ENCODE results near the gene MAP4K5.
"Not testable (repeated sequence)": the region's sequence is repeated elsewhere in the genome, so short reads cannot be mapped to it uniquely, and the experiment has no call there.

MAP4K5 gene

GRCh38 chr14:50531595-50532501 is 521 bp downstream of the MAP4K5 start:
- DNase-seq, result peak; percentile 74

GRCh38 chr14:50530794-50531365 is 1.5 kb downstream of the MAP4K5 start:
- no peak for DNase-seq

GRCh38 chr14:50530358-50530757 is 2.0 kb downstream of the MAP4K5 start:
- DNase-seq, result no peak

DNA sequence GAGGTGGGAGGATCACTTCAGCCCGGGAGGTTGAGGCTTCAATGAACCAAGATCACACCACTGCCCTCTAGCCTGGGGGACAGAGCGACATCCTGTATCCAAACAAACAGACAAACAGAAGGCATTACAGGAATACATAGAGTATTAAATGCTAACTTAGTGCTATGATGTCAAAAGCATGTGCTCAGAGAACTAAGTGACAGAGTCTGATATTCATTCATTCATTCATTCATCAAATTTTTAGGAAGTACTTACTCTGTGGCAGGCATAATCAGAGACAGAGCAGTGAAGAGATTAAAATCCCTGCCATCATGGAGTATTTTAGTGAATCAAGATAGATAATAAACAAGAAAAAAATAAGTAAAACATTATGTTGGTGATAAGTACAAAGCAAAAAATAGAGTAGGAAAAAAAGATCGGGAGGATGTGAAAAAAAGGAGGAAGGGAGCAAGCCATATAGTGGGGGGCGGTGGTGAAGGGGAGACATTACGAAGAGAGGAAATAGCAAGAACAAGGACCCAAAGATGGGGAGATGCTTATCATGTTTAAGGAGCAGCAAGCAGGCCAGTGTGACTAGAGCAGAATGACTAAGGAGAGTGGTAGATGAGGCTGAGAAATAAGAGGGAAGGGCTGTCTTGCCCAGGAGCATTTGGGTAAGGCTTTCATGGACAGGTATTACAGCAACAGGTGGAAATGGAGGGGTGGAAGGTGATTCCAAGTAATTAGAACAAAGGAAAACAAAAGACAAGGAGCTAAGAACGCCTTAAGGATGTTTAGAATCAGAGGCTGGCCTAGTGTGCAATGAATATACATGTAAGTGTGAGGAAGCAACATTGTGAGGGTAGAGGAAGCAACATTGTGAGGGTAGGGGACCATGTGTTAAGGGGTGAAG is 2.8 kb downstream of the MAP4K5 start:
- no peak for DNase-seq

- no peak for DNase-seq
Observed at GRCh38 chr14:50528000-50528399, 4.4 kb downstream of the MAP4K5 start.

GRCh38 chr14:50524731-50525515 is 7.4 kb downstream of the MAP4K5 start:
- DNase-seq, result no peak

GRCh38 chr14:50524060-50524459 is 8.3 kb downstream of the MAP4K5 start:
- DNase-seq, result no peak

DNA sequence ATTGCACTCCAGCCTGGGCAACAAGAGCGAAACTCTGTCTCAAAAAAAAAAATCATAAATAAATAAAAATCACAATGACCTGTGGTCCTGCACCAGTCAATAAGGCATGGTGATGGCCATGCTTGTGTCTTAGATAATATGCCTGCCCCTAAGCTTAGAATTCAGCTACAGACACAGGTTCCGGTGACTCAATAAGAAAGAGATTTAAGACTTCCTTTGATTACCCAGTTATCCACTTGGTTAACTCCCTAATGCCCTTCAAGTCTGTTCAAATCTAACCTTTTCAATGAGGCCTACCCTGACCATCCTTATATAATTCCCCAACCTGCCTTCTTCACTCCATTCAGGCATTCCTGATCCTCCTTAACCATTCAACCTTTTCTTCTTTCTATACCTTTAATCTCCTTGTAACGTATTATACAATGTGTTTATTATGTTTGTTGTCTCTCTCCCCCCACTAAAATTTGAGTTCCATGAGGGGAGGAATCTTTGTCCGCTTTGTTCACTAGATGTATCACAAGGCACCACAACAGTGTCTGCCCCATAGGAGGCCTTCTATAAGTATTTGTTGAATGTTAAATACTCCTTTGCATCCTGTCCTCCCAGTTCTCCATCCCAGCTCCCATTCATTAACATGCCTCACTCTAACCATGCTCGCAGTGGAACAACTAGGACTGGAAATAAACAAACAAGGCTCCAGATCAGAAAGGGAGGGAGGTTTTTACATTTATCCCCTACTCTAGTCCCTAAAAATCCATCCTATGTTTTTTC is 8.9 kb downstream of the MAP4K5 start:
- DNase-seq, result no peak

GRCh38 chr14:50521912-50522341 is 10.4 kb downstream of the MAP4K5 start:
- no peak for DNase-seq

GRCh38 chr14:50520947-50521815 is 11.2 kb downstream of the MAP4K5 start:
- DNase-seq, result no peak

- no peak for DNase-seq
Observed at GRCh38 chr14:50516091-50516490, 16.3 kb downstream of the MAP4K5 start.

DNA sequence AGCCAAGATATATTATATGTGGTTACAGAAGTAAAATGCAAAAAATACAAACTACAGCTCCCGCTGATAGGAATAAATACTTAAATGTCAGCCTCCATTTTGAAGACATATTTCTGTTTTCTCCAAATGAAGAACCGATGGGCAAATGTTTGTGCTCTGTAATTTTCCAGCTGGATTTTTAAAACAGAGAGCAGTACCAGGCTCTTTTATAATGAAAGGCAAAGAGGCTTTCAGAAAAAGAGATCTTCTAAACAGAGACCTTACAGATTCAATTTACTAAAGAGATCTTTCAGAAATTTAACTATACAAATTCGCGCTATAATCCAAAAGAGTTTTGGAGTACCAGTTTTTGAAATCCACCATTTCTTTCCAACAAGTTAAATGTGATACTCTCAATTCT is 19.9 kb downstream of the MAP4K5 start:
- no peak for DNase-seq

DNA sequence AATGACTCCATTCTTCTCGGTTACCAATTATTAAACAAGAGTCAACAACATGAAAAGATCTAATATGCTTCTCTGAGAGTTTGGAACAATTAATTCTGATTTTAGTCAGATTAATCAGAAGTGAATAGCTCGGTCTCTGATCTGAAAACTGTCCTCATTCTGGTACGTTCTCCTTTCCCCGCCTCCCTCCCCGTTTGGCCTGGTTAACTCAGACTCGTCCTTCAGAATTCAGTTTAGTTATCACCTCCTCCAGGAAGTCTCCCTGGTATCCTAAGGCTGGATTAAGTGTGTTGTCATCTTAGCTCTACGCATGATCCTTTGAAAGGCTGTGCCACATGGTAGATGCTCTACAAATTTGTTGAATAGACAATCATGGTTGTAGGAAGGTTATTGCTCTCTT is 22.2 kb downstream of the MAP4K5 start:
- no peak for DNase-seq

GRCh38 chr14:50507078-50507477 is 25.3 kb downstream of the MAP4K5 start:
- DNase-seq, result not testable (repeated sequence)

GRCh38 chr14:50501642-50502041 is 30.7 kb downstream of the MAP4K5 start:
- no peak for DNase-seq

DNA sequence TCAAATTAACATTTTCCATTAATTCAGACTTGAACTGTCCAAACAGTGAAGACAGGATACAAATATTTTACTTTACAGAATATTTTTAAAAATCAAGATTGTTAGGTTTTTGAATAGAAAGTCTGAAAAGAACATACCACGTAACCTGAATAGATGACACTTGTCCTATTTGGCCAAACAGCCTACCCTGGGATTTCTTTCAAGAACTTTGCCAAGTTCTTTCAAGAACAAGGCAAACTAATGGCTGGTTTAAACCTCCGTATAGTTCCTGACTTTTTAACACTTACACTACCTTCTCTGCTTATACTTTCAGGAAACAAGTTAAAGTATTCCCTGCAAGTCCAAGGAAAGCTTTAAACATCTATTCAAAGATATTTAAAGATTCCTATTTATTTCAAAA is 35.0 kb downstream of the MAP4K5 start:
- no peak for DNase-seq

GRCh38 chr14:50489851-50490250 is 42.5 kb downstream of the MAP4K5 start:
- DNase-seq, result no peak

DNA sequence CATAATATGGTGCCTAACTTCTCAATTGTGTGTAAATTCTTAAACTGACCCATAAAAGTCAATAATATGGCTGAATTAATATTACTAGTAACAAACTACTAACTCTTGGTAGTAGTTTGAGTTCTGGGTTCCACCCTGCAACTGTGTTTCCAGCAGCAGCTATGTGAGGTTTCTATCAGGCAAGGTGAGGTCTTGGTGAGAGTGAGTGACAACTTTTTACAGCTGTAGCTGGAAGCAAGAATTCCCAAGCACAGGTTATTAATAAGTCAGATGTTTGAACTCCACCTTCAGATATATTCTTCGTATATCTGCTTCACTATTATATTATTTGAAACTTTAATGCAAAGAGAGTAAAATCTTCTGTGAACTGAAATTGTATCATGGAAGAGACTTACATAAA is 43.8 kb downstream of the MAP4K5 start:
- no peak for DNase-seq

DNA sequence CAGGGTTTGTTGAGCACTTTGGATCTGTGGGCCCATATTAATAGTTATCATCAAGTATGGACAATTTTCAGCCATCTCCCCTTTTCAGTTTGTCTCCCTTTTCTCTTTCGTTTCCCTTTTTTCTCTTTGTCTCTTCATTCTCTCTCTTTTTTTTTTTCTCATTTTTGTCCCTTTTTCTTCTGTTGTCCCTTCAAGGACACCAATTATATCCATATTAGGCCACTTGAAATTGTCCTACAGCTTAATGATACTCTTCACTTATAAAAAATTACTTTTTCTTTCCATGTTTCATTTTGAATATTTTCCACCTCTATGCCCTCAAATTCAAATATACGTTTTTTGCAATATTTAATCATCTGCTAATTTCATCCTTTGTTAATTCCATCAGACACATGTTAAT is 53.3 kb downstream of the MAP4K5 start:
- no peak for DNase-seq

- DNase-seq, result no peak
Observed at GRCh38 chr14:50477760-50478159, 54.6 kb downstream of the MAP4K5 start.

DNA sequence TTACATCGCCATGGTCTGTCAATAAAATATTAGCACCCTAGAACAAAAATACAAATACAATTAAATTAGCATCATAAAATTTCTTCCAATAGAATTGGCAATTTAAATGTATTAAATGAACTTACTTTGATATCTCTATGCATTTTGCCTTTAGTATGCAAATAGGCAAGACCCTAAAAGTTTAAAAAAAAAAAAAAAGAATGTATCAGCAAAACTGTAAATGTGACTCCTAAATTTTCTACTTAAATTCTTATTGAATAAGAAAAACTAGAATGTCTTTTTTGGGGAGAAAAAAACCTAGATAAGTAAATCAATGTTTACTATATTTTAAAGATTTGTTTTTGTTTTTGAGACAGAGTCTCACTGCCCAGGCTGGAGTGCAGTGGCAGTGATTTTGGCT is 56.2 kb downstream of the MAP4K5 start:
- no peak for DNase-seq

Measured in islet precursor cell (in vitro differentiated cells).